ENCODE measurements around the gene LILRB3.

The LILRB3 gene

GRCh38 chr19:54257116-54257480 is 34.3 kb upstream of the LILRB3 start, which contains the start of gene LILRB5:
Gene LILRB5, minus strand, starts transcription at chr19:54257273. Its CDS starts 80 bp downstream, at chr19:54257193.
- no peak for TF ChIP-seq CTCF (IDR thresholded peaks at IDR 0.05; ENCODE audit: low read length, missing control alignments)
- H3K4me3 ChIP-seq (replicated peaks; ENCODE audit: low read depth, low read length): no peak within 1 kb of the TSS
- DNase-seq (ENCODE audit: low read depth): no peak

DNA sequence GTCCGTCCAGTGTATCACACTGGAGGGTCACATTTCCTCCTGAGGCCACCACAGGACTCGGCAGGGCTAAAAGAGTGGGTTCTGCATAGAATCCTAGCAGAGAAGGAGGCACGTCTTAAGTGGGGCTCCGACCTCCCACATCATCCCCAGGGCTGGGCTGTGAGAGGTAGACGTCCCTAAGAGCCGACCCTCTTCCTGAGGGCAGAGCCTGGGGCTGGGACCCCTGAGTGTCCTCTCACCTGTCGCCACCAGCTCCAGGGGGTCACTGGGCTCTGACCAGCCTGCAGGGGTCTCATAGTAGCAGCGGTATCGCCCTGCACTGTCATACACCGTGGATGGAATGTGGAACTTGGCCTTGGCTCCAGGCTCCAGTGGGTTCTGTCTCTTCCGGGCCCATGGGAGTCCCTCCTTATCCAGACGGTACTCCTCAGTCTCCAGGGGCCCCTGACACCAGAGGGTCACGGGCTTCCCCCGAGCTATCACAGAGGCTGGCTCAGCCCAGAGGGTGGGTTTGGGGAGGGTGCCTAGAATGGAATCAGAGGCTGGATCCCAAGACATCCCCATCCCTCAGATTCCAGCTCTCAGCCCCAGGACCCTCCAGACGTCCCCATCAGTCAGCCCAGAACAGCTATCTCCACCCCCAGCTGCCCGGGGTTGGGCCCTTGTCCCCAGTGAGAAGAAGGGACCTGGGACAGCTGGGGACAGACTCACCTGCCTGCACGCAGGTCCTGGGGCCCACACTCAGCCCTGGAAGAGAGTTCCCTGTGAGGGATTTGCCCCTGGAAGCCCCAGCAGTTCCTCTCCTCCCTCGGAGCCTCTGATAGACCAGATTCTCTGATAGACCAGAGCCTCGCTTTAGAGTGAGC is 33.7 kb upstream of the LILRB3 start:
- no peak for DNase-seq (ENCODE audit: low read depth)
- no peak overlapping the region for H3K4me3 ChIP-seq (replicated peaks; ENCODE audit: low read depth, low read length)
- TF ChIP-seq CTCF (IDR thresholded peaks at IDR 0.05; ENCODE audit: low read length, missing control alignments): no peak

DNA sequence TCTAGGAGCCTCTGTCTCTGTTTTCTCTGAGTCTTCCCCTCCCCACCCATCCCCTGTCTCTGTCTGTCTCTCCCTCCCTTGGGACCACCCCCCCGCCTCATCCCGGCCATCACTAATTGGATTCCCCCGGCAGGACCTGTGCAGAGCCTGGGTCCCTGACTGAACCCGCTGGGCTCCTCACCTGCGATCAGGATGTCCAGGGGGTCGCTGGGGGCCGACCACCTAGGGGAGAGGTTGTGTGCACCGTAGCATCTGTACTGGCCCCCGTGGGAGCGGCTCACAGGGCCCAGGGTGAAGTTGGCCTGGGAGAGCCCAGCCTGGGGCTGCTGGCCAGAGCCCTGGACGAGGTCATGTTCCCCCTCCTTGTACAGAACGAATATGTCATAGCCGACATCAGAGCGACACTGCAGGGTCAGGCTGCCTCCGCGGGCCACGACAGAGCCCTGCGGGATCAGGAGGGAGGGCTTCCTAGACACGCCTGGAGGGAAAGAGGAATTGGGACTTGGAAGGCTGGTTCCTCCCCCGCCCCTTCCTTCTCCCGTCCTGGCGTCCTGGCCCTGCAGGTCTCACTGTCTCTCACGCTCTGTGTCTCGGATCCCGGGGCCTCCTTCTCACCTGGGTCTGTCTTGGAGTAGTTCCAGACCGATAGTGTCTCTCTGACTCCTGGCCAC is 32.4 kb upstream of the LILRB3 start:
- TF ChIP-seq CTCF (IDR thresholded peaks at IDR 0.05; ENCODE audit: low read length, missing control alignments): no peak
- DNase-seq (ENCODE audit: low read depth): no peak
- H3K4me3 ChIP-seq (replicated peaks; ENCODE audit: low read depth, low read length): no peak overlapping the region

DNA sequence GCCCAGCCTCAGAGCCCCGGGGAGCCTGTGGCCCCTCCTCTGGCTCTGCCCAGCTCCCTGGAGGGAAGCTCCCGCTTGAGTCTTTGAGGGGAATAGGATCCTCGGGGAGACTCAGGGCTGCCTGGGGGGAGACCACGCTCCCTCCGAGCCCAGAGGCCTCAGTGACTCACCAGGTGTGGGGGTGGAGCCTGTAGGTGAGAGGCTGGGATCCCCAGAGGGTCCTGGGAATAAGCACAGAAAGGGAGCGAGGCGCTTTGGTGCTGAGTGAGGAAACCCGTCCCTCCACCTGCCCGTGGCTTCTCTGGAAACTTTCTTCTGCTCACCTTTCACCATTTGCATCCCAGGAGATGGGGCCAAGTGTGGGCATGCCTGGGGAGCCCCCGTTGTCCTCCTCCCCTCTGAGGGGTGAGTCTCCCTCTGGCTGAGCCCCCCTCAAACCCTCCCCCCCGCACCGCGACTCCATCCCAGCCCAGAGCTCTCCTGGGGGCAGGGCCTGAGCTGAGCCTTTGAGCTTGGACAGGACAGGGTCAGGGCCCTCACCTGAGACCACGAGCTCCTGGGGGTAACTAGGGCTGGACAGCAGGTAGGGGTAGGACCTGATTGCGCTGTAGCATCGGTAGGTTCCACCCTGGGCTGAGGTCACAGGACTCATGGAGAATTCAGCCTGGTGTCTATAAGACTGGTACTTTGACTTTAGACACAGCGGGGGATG is 31.5 kb upstream of the LILRB3 start:
- TF ChIP-seq CTCF (IDR thresholded peaks at IDR 0.05; ENCODE audit: low read length, missing control alignments): no peak
- no peak overlapping the region for H3K4me3 ChIP-seq (replicated peaks; ENCODE audit: low read depth, low read length)

DNA sequence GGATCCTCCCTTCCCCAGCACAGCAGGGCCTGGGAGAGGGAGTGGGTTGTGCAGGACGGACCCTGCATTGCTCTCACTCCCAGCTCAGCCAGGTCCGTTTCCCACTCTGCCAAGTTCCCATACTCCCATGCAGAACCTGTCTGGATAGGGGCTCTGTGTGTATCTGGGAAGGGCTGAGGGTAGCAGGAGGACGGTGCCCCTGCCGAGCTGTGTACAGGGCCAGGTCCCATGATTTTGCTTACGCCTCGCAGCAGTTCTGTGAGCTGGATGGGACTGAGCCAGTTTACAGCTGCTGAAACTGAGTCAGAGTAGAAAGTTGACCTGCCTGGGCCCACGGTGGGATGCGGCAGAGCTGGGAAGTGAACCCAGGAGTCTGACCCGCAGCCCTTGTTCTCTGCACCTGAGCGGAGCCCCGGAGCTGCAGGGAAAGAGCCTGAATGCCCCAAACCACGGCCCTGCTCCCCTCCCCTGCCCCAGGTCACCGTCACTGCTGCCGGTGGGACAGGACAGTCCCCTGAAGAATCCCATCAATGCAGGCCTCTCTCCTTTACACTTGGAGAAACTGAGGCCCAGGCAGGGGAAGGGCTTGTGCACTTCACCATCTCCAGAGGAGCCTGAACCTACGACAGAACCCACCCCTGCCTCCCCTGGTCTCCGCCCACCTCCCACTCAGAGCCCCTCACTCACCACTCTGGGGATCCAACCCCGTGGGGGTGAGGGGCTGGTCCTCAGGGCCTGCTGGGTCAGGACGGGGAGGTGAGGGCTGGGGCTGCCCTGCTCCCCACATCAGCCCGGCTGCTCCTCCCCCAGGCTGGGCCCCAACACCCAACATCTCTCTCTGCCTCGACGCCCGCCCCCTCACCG is 30.8 kb upstream of the LILRB3 start:
- no peak overlapping the region for H3K4me3 ChIP-seq (replicated peaks; ENCODE audit: low read depth, low read length)
- TF ChIP-seq CTCF (IDR thresholded peaks at IDR 0.05; ENCODE audit: low read length, missing control alignments): no peak
- DNase-seq (ENCODE audit: low read depth): no peak

More for the DNA sequence above, 31.5 kb upstream of the LILRB3 start:
- no peak for DNase-seq (ENCODE audit: low read depth)

GRCh38 chr19:54252845-54253244 is 30.0 kb upstream of the LILRB3 start:
- no peak for DNase-seq (ENCODE audit: low read depth)
- no peak for TF ChIP-seq CTCF (IDR thresholded peaks at IDR 0.05; ENCODE audit: low read length, missing control alignments)
- H3K4me3 ChIP-seq (replicated peaks; ENCODE audit: low read depth, low read length): no peak overlapping the region

Measured in fibroblast of pulmonary artery (primary cell).